ENCODE measurements around the gene FRS3. TPM values are rescaled to one million over a fixed set of nuclear protein-coding genes. Genes with fewer than 3 reads are reported as not detected.

FRS3 gene
- total and polyA plus RNA-seq, 2 of the 13 experiments (the other 11 are each of a cell fraction or from before 2014, with no cell fraction given) = 3.0 to 7.4 TPM

DNA sequence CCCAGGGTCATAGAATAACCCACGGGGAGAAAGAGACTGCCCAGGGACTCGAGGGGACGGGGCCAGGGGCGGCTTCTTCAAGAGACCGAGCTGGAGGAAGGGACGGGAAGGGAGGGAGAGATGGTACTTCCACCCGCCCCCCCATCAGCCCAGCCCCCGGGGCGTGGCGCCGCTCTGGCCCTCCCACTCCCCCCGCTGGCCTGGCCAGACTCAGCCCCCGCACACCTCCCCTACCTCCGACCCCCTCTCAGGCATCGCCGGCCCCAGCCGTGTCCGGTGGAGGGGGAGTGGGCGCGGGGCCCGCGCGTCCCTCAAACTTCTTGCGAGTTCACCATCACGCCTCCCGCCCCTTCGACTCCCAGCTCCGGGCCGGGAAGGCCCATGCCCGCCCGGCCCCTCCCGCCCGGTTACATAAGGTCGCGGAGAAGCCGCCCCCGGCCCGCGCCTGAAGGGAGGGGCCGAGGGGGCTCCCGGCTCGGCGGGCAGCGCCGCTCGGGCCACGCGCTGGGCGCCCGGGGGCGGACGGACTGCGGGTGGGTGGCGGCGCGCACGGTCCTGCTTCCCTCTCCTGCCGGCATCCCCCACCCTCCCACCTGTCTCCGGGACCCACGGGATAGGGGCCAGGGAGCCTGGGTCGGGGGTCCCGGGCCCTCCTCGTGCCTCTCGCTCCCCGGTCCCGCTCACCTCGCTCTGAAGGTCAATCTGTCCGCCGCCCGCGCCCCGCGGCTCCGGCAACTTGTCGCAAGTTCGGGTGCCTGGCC is 44.9 kb downstream of the FRS3 start (continued):
- TF ChIP-seq ZHX1 (CRISPR knock-in tag; IDR thresholded peaks at IDR 0.05; ENCODE audit: low read depth) (no peak), REXO4 (CRISPR knock-in tag; IDR thresholded peaks at IDR 0.05; ENCODE audit: borderline replicate concordance) (no peak), AGO2 (optimal IDR thresholded peaks at IDR 0.05; ENCODE audit: low read depth, low read length) (peak; percentile 93), EEA1 (CRISPR knock-in tag; IDR thresholded peaks at IDR 0.05; ENCODE audit: borderline replicate concordance) (no peak), ZBTB7B (CRISPR knock-in tag; IDR thresholded peaks at IDR 0.05) (no peak), ZNF256 (CRISPR knock-in tag; conservative IDR thresholded peaks at IDR 0.05) (no peak), NR2C2 (CRISPR knock-in tag; IDR thresholded peaks at IDR 0.05; ENCODE audit: borderline replicate concordance) (no peak), SAFB2 (CRISPR knock-in tag; IDR thresholded peaks at IDR 0.05; ENCODE audit: borderline replicate concordance, low read depth) (no peak), RBFOX2 (IDR thresholded peaks at IDR 0.05; ENCODE audit: low read depth, low read length) (peak; percentile 91), THRA (CRISPR knock-in tag; IDR thresholded peaks at IDR 0.05; ENCODE audit: borderline replicate concordance) (peak; percentile 33; the same call in 1 of the 2 replicates), ARNTL (CRISPR knock-in tag; IDR thresholded peaks at IDR 0.05) (0 out of 2 replicates have a peak, but pooled peaks have one; percentile 20)
- TF ChIP-seq, protein P1, sequence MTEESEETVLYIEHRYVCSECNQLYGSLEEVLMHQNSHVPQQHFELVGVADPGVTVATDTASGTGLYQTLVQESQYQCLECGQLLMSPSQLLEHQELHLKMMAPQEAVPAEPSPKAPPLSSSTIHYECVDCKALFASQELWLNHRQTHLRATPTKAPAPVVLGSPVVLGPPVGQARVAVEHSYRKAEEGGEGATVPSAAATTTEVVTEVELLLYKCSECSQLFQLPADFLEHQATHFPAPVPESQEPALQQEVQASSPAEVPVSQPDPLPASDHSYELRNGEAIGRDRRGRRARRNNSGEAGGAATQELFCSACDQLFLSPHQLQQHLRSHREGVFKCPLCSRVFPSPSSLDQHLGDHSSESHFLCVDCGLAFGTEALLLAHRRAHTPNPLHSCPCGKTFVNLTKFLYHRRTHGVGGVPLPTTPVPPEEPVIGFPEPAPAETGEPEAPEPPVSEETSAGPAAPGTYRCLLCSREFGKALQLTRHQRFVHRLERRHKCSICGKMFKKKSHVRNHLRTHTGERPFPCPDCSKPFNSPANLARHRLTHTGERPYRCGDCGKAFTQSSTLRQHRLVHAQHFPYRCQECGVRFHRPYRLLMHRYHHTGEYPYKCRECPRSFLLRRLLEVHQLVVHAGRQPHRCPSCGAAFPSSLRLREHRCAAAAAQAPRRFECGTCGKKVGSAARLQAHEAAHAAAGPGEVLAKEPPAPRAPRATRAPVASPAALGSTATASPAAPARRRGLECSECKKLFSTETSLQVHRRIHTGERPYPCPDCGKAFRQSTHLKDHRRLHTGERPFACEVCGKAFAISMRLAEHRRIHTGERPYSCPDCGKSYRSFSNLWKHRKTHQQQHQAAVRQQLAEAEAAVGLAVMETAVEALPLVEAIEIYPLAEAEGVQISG (CRISPR knock-in tag; IDR thresholded peaks at IDR 0.05) = peak; percentile 10
- TF ChIP-seq, protein P2, sequence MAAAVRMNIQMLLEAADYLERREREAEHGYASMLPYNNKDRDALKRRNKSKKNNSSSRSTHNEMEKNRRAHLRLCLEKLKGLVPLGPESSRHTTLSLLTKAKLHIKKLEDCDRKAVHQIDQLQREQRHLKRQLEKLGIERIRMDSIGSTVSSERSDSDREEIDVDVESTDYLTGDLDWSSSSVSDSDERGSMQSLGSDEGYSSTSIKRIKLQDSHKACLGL (CRISPR knock-in tag; IDR thresholded peaks at IDR 0.05) = 0 out of 2 replicates have a peak, but pooled peaks have one; percentile 39
- TF ChIP-seq, protein P3, sequence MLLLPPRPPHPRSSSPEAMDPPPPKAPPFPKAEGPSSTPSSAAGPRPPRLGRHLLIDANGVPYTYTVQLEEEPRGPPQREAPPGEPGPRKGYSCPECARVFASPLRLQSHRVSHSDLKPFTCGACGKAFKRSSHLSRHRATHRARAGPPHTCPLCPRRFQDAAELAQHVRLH (CRISPR knock-in tag; IDR thresholded peaks at IDR 0.05; ENCODE audit: borderline replicate concordance, low read depth) = no peak
- TF ChIP-seq, protein P4, sequence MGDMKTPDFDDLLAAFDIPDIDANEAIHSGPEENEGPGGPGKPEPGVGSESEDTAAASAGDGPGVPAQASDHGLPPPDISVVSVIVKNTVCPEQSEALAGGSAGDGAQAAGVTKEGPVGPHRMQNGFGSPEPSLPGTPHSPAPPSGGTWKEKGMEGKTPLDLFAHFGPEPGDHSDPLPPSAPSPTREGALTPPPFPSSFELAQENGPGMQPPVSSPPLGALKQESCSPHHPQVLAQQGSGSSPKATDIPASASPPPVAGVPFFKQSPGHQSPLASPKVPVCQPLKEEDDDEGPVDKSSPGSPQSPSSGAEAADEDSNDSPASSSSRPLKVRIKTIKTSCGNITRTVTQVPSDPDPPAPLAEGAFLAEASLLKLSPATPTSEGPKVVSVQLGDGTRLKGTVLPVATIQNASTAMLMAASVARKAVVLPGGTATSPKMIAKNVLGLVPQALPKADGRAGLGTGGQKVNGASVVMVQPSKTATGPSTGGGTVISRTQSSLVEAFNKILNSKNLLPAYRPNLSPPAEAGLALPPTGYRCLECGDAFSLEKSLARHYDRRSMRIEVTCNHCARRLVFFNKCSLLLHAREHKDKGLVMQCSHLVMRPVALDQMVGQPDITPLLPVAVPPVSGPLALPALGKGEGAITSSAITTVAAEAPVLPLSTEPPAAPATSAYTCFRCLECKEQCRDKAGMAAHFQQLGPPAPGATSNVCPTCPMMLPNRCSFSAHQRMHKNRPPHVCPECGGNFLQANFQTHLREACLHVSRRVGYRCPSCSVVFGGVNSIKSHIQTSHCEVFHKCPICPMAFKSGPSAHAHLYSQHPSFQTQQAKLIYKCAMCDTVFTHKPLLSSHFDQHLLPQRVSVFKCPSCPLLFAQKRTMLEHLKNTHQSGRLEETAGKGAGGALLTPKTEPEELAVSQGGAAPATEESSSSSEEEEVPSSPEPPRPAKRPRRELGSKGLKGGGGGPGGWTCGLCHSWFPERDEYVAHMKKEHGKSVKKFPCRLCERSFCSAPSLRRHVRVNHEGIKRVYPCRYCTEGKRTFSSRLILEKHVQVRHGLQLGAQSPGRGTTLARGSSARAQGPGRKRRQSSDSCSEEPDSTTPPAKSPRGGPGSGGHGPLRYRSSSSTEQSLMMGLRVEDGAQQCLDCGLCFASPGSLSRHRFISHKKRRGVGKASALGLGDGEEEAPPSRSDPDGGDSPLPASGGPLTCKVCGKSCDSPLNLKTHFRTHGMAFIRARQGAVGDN (CRISPR knock-in tag; IDR thresholded peaks at IDR 0.05) = peak; percentile 72
